Measurements from ENCODE around the gene NAGLU.
A peak's percentile ranks its signal among the peaks of the same experiment; 100 is the strongest.

Gene NAGLU

GRCh38 chr17:42525221-42525620 lies 10.8 kb upstream of the NAGLU start:
- TF ChIP-seq CTCF (IDR thresholded peaks at IDR 0.05; ENCODE audit: low read depth, low read length, missing control alignments): no peak
- DNase-seq (ENCODE audit: extremely low read depth, low read depth): no peak
- no peak overlapping the region for H3K4me3 ChIP-seq (replicated peaks; ENCODE audit: low read depth, low read length)

GRCh38 chr17:42526031-42526444 lies 10.0 kb upstream of the NAGLU start:
- no peak overlapping the region for H3K4me3 ChIP-seq (replicated peaks; ENCODE audit: low read depth, low read length)
- no peak for DNase-seq (ENCODE audit: extremely low read depth, low read depth)
- no peak for TF ChIP-seq CTCF (IDR thresholded peaks at IDR 0.05; ENCODE audit: low read depth, low read length, missing control alignments)

- TF ChIP-seq CTCF (IDR thresholded peaks at IDR 0.05; ENCODE audit: low read depth, low read length, missing control alignments): no peak
- DNase-seq (ENCODE audit: extremely low read depth, low read depth): no peak
- H3K4me3 ChIP-seq (replicated peaks; ENCODE audit: low read depth, low read length): no peak overlapping the region
Observed at GRCh38 chr17:42527932-42528331, 8.1 kb upstream of the NAGLU start.

DNA sequence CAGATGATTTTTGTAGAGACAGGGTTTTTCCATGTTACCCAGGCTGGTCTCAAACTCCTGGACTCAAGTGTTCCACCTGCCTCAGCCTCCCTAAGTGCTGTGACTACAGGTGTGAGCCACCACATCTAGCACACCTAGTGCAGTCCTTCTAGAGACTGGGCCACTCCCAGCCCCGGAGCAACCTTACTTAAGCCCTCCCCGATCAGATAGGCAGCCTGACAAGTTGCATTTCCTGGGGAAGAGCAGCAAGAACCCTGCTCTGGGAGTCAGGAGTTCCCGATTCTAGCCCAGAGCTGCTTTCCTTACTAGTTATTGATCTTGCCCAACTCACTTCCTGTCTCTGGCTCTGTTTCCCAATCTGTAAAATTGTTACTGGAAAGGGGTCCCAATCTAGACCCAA lies 7.0 kb upstream of the NAGLU start:
- no peak overlapping the region for H3K4me3 ChIP-seq (replicated peaks; ENCODE audit: low read depth, low read length)
- no peak for DNase-seq (ENCODE audit: extremely low read depth, low read depth)
- TF ChIP-seq CTCF (IDR thresholded peaks at IDR 0.05; ENCODE audit: low read depth, low read length, missing control alignments): no peak

DNA sequence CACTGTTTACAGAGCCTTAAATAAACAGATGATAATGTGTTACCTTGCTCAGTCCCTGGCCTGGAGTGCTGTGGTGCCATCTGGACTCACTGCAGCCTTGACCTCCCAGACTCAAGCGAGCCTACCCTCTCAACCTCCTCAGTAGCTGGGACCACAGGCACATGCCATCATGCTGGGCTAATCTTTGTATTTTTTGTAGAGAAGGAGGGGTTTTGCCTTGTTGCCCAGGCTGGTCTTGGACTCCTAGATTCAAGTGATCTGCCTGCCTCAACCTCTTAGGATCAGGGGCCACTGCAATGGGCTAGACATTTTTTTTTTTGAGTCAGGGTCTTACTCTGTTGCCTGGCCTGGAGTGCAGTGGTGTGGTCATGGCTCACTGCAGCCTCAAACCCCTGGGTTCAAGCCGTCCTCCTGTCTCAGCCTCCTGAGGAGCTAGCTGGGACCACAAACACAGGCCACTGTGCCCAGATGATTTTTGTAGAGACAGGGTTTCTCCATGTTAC lies 5.0 kb upstream of the NAGLU start:
- no peak overlapping the region for H3K4me3 ChIP-seq (replicated peaks; ENCODE audit: low read depth, low read length)
- no peak for TF ChIP-seq CTCF (IDR thresholded peaks at IDR 0.05; ENCODE audit: low read depth, low read length, missing control alignments)
- DNase-seq (ENCODE audit: extremely low read depth, low read depth): no peak

DNA sequence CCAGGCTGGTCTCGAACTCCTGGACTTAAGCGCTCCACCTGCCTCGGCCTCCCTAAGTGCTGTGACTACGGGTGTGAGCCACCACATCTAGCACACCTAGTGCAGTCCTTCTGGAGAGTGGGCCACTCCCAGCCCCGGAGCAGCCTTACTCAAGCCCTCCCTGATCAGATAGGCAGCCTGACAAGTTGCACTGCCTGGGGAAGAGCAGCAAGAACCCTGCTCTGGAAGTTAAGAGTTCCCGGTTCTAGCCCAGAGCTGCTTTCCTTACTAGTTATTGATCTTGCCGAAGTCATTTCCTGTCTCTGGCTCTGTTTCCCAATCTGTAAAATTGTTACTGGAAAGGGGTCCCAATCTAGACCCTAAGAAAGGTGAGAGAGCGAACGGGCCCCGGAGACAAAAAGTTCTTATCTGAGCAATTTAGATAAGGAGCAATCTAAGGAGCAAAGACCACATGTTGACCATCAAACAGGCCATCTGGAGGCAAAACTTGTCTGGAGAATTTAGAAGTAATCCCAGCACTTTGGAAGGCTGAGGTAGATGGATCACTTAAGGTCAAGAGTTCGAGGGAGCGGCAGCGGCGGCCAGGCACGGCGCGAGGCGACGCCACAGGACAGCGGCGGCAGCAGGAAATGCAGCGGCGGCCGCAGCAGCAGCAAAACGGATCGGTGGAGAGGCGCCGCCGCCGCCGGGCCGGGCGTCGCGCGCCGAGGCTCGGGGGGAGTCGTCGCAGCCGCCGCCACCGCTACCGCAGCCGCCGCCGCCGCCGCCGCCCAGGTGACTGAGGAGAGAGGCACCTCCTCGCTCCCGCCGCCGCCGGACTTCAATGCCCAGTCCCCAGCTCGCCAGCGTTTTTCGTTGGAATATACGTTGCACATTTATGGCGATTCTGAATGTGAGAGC lies 4.3 kb upstream of the NAGLU start:
- TF ChIP-seq CTCF (IDR thresholded peaks at IDR 0.05; ENCODE audit: low read depth, low read length, missing control alignments): no peak
- no peak for DNase-seq (ENCODE audit: extremely low read depth, low read depth)
- H3K4me3 ChIP-seq (replicated peaks; ENCODE audit: low read depth, low read length): peak overlapping the region; percentile 31

Measured in HFF-Myc (cell line).